Caco-2 (cell line): ENCODE measurements around the gene FBXL7. TPM values are rescaled to one million over a fixed set of nuclear protein-coding genes. Genes with fewer than 3 reads are reported as not detected.

Experiments used
- BruUV-seq: library from RNA; stranded (reverse); fragments of 400-500 nt; replicated peaks from 2 replicates; lab custom pipeline; 2021; lab: Mats Ljungman, UMichigan
- CTCF ChIA-PET: fragments of 300-600 bp; sonication (Branson Sonifier 250); formaldehyde crosslinking; loops from one replicate; lab custom pipeline; 2022; ENCODE audit warnings: antibody characterized with exemption; lab: Charles Lee
- POLR2A ChIA-PET: fragments of 300-600 bp; sonication (Branson Sonifier 250); formaldehyde crosslinking; loops from one replicate; lab custom pipeline; 2022; ENCODE audit warnings: antibody characterized with exemption; lab: Charles Lee
- DNase-seq, 2 experiments: peaks; one replicate each; pipeline versions ENCODE4 v3.0.0 to v3.0.0-alpha.2; 2020 to 2022
- H3K27me3 ChIP-seq: replicated peaks from 2 replicates; pipeline ENCODE4 v1.6.0; 2011; ENCODE audit warnings: low read length; ENCODE audit not compliant: control insufficient read depth, insufficient read depth
- H3K36me3 ChIP-seq: 2 replicates; pipeline ENCODE4 v1.5.1; 2011; ENCODE audit warnings: low read length; ENCODE audit not compliant: control insufficient read depth, insufficient read depth
- H3K4me1 ChIP-seq: fragments of 250-450 bp; sonication (Bioruptor Pico); 2 replicates; pipeline ENCODE4 v1.5.1; 2020; ENCODE audit warnings: mild to moderate bottlenecking
- H3K4me3 ChIP-seq: 2 replicates; pipeline ENCODE4 v1.5.1; 2011; ENCODE audit warnings: low read depth, mild to moderate bottlenecking, control low read depth, low read length
- H3K9me3 ChIP-seq: fragments of 250-450 bp; sonication (Bioruptor Pico); 2 replicates; pipeline ENCODE4 v1.5.1; 2020; ENCODE audit warnings: mild to moderate bottlenecking, moderate library complexity
- H3K27ac Mint-ChIP-seq: one replicate; pipeline ENCODE4 v1.8.0; 2022; ENCODE audit warnings: mixed read lengths; ENCODE audit not compliant: unreplicated experiment
- H3K27me3 Mint-ChIP-seq: one replicate; pipeline ENCODE4 v1.8.0; 2022; ENCODE audit warnings: mixed read lengths; ENCODE audit not compliant: insufficient read depth, unreplicated experiment
- H3K36me3 Mint-ChIP-seq: one replicate; pipeline ENCODE4 v1.8.0; 2022; ENCODE audit warnings: mild to moderate bottlenecking, mixed read lengths; ENCODE audit not compliant: insufficient read depth, unreplicated experiment
- H3K4me1 Mint-ChIP-seq: one replicate; pipeline ENCODE4 v1.8.0; 2022; ENCODE audit warnings: low read depth, mixed read lengths; ENCODE audit not compliant: unreplicated experiment
- H3K4me3 Mint-ChIP-seq: one replicate; pipeline ENCODE4 v1.8.0; 2022; ENCODE audit warnings: mild to moderate bottlenecking, moderate library complexity, mixed read lengths; ENCODE audit not compliant: unreplicated experiment
- H3K9me3 Mint-ChIP-seq: one replicate; pipeline ENCODE4 v1.8.0; 2022; ENCODE audit warnings: mixed read lengths; ENCODE audit not compliant: unreplicated experiment
- intact Hi-C: fragments of 100-400 bp; cut with micrococcal nuclease; formaldehyde crosslinking; loops from one replicate; pipeline ENCODE4 v1.10.0; 2022; ENCODE audit not compliant: unreplicated experiment
- total RNA-seq: library from RNA; stranded (reverse); gene quantifications from 2 replicates; pipeline ENCODE4 v1.2.3, GENCODE V29; 2022
- TF ChIP-seq, protein P1 (sequence below), 2 experiments: fragments of 200-600 bp in 1 of 2; IDR thresholded peaks; 1 replicate in 1 of 2; 2 replicates in 1 of 2; pipeline versions ENCODE4 v1.5.1 to v1.8.0; 2011 to 2022; ENCODE audit warnings: antibody characterized with exemption in 1 of 2, control low read depth in 1 of 2, inconsistent platforms in 1 of 2, low read depth in 1 of 2, low read length in 1 of 2, mild to moderate bottlenecking in 1 of 2, moderate library complexity in 1 of 2; ENCODE audit not compliant: insufficient read depth in 1 of 2, severe bottlenecking in 1 of 2, unreplicated experiment in 1 of 2

The FBXL7 gene
- total RNA-seq, 1 experiment from 2014 or later = not detected

DNA sequence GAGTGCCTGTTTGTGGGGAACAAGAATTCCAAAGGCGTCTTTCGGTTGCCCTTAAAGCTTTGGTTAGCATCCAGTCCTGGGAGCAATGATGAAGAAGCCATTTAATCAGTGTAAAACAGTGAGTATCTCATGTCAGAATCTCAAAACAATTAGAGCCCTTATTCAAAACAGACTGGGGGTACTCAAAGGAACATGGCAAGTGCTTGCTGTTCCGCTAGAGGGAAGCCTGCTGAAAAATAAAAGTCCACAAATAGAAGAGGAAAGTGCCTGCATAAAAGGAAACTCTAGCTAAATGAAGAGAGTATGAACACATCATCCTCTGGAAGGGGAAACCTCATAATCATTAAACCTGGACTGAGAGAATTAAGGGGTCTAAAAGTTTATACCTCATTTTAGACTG is 26.4 kb downstream of the FBXL7 start:
- intact Hi-C loops = no loop called here
- H3K4me1 ChIP-seq = no peaks in the 10 kb centered on the region
- H3K4me3 ChIP-seq = no peak overlapping the region
- H3K27me3 ChIP-seq = no peaks in the 10 kb centered on the region
- no peaks in the 10 kb centered on the region for H3K36me3 ChIP-seq
- ChIA-PET CTCF (no interaction called here), POLR2A (no interaction called here)
- no peaks in the 10 kb centered on the region for H3K9me3 ChIP-seq
- TF ChIP-seq, protein P1, sequence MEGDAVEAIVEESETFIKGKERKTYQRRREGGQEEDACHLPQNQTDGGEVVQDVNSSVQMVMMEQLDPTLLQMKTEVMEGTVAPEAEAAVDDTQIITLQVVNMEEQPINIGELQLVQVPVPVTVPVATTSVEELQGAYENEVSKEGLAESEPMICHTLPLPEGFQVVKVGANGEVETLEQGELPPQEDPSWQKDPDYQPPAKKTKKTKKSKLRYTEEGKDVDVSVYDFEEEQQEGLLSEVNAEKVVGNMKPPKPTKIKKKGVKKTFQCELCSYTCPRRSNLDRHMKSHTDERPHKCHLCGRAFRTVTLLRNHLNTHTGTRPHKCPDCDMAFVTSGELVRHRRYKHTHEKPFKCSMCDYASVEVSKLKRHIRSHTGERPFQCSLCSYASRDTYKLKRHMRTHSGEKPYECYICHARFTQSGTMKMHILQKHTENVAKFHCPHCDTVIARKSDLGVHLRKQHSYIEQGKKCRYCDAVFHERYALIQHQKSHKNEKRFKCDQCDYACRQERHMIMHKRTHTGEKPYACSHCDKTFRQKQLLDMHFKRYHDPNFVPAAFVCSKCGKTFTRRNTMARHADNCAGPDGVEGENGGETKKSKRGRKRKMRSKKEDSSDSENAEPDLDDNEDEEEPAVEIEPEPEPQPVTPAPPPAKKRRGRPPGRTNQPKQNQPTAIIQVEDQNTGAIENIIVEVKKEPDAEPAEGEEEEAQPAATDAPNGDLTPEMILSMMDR (IDR thresholded peaks at IDR 0.05; ENCODE audit: insufficient read depth in 1 of 2, low read depth in 1 of 2, low read length in 1 of 2, severe bottlenecking in 1 of 2, unreplicated experiment in 1 of 2) = no peak
- BruUV-seq = no TSS peak
- Mint-ChIP-seq H3K36me3 (no peaks in the 10 kb centered on the region), H3K27me3 (peaks cover 23% of the 10 kb centered on the region), H3K4me3 (no peak overlapping the region), H3K4me1 (no peaks in the 10 kb centered on the region), H3K9me3 (no peaks in the 10 kb centered on the region), H3K27ac (no peak overlapping the region)
- DNase-seq = no peak

DNA sequence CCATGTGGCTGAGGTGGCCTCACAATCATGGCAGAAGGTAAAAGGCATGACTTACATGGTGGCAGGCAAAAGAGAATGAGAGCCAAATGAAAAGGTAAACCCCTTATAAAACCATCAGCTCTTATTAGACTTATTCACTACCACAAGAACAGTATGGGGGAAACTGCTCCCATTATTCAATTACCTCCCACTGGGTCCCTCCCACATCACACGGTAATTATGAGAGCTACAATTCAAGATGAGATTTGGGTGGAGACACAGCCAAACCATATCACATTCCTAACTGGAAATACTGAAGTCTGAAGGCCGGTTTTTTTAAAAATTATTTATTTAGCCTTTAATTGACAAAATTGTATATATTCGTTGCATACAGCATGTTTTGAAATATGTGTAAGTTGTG is 28.5 kb downstream of the FBXL7 start:
- no peak for DNase-seq
- Histone ChIP-seq H3K36me3 (no peaks in the 10 kb centered on the region), H3K4me1 (no peaks in the 10 kb centered on the region), H3K27me3 (no peaks in the 10 kb centered on the region), H3K9me3 (no peaks in the 10 kb centered on the region), H3K4me3 (no peak overlapping the region)
- intact Hi-C loops = no loop called here
- ChIA-PET POLR2A (no interaction called here), CTCF (no interaction called here)
- Mint-ChIP-seq H3K4me1 (no peaks in the 10 kb centered on the region), H3K4me3 (no peak overlapping the region), H3K27ac (no peak overlapping the region), H3K9me3 (no peaks in the 10 kb centered on the region), H3K36me3 (no peaks in the 10 kb centered on the region), H3K27me3 (peaks cover 26% of the 10 kb centered on the region)
- TF ChIP-seq, protein P1 (IDR thresholded peaks at IDR 0.05; ENCODE audit: insufficient read depth in 1 of 2, low read depth in 1 of 2, low read length in 1 of 2, severe bottlenecking in 1 of 2, unreplicated experiment in 1 of 2) = no peak
- no TSS peak for BruUV-seq

DNA sequence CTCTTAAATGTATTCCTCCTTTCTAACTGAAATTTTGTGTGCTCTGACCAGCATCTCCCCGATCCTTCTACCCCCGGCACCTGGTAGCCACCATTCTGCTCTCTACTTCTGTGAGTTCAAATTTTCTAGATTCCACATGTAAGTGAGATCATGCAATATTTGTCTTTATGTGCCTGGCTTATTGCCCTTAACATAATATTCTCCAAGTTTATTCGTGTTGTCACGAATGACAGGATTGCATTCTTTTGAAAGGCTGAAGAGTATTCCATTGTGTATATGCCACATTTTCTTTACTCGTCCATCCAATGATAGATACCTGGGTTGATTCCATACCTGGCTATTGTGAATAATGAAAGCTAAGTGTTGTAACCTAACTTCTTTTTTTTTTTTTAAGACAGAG is 29.0 kb downstream of the FBXL7 start:
- Histone ChIP-seq H3K27me3 (no peaks in the 10 kb centered on the region), H3K36me3 (no peaks in the 10 kb centered on the region), H3K9me3 (no peaks in the 10 kb centered on the region), H3K4me3 (no peak overlapping the region), H3K4me1 (no peaks in the 10 kb centered on the region)
- Mint-ChIP-seq H3K27ac (no peak overlapping the region), H3K4me1 (no peaks in the 10 kb centered on the region), H3K9me3 (no peaks in the 10 kb centered on the region), H3K27me3 (peaks cover 26% of the 10 kb centered on the region), H3K36me3 (no peaks in the 10 kb centered on the region), H3K4me3 (no peak overlapping the region)
- no TSS peak for BruUV-seq
- ChIA-PET POLR2A (no interaction called here), CTCF (no interaction called here)
- DNase-seq = no peak
- TF ChIP-seq, protein P1 (IDR thresholded peaks at IDR 0.05; ENCODE audit: insufficient read depth in 1 of 2, low read depth in 1 of 2, low read length in 1 of 2, severe bottlenecking in 1 of 2, unreplicated experiment in 1 of 2) = no peak
- intact Hi-C loops = no loop called here
